K562 (cell line): ENCODE data around the gene DCTD. TPM values are rescaled to one million over a fixed set of nuclear protein-coding genes. Genes with fewer than 3 reads are reported as not detected.

Experiments used
- ATAC-seq: fragments of 200-7000 bp; cut with Tn5 transposase; 3 replicates; pipeline ENCODE4 v1.9.1; 2020; ENCODE audit warnings: moderate library complexity
- BruUV-seq: library from RNA; stranded (reverse); fragments of 400-500 nt; replicated peaks from 2 replicates; lab custom pipeline; 2021; lab: Mats Ljungman, UMichigan
- CTCF ChIA-PET: fragments of 300-600 bp; formaldehyde crosslinking; extraction: SDS; loops from one replicate; lab custom pipeline; 2021; ENCODE audit warnings: low intra/inter-chr PET ratio; lab: Yijun Ruan, JAX
- POLR2A ChIA-PET: fragments of 300-600, 350-650 bp; sonication (Branson Sonifier 250); formaldehyde crosslinking; extraction: SDS; loops from one replicate; lab custom pipeline; 2021; ENCODE audit warnings: antibody characterized with exemption, inconsistent platforms; lab: Yijun Ruan, JAX
- DNase-seq, 4 experiments: peaks; one replicate each; pipeline versions ENCODE4 v3.0.0 to v3.0.0-alpha.2; 2011 to 2018; ENCODE audit warnings: low spot score in 3 of 4, mixed read lengths in 3 of 4; ENCODE audit errors: extremely low read depth in 1 of 4
- FAIRE-seq: peaks from 2 replicates; lab custom pipeline; 2011; peaks lifted over from hg19 to GRCh38; lab: Jason Lieb, UNC
- H2AFZ ChIP-seq: 2 replicates; pipeline ENCODE4 v1.6.0; 2011; ENCODE audit warnings: low read depth, low read length, control low read depth, inconsistent platforms
- H3K27ac ChIP-seq: fragments of 200-600 bp; 3 replicates; pipeline ENCODE4 v1.8.0; 2011; ENCODE audit warnings: low read depth, mild to moderate bottlenecking, control low read depth, inconsistent platforms, low read length, moderate library complexity, mixed read lengths; ENCODE audit errors: extremely low read depth
- H3K27me3 ChIP-seq, 2 experiments: fragments of 300-600 bp in 1 of 2; 2 replicates in 1 of 2; 3 replicates in 1 of 2; pipeline versions ENCODE4 v1.6.0 to v1.8.0; 2011; ENCODE audit warnings: inconsistent platforms in 2 of 2, low read length in 2 of 2, mild to moderate bottlenecking in 1 of 2, mixed read lengths in 1 of 2, moderate library complexity in 1 of 2; ENCODE audit not compliant: control insufficient read depth in 2 of 2, insufficient read depth in 2 of 2
- H3K36me3 ChIP-seq: fragments of 300-600 bp; 3 replicates; pipeline ENCODE4 v1.8.0; 2011; ENCODE audit warnings: mild to moderate bottlenecking, low read length, inconsistent platforms; ENCODE audit not compliant: control insufficient read depth, insufficient read depth
- H3K4me1 ChIP-seq, 2 experiments: fragments of 200-600 bp in 1 of 2; replicated peaks in 1 of 2; 2 replicates in 1 of 2; 3 replicates in 1 of 2; pipeline versions ENCODE4 v1.5.1 to v1.8.0; 2011; ENCODE audit warnings: inconsistent platforms in 2 of 2, low read length in 2 of 2, mild to moderate bottlenecking in 1 of 2, mixed read lengths in 1 of 2, moderate library complexity in 1 of 2; ENCODE audit not compliant: control insufficient read depth in 2 of 2, insufficient read depth in 2 of 2
- H3K4me2 ChIP-seq: 2 replicates; pipeline ENCODE4 v1.6.1; 2011; ENCODE audit warnings: low read length, control low read depth, inconsistent platforms, mixed read lengths; ENCODE audit not compliant: insufficient read depth
- H3K4me3 ChIP-seq: fragments of 200-600 bp; sonication (generic), shearing (Covaris generic); 2 replicates; pipeline ENCODE4 v1.5.1; 2016; ENCODE audit warnings: control low read depth, inconsistent platforms
- H3K79me2 ChIP-seq: fragments of 200-600 bp; 3 replicates; pipeline ENCODE4 v1.8.0; 2011; ENCODE audit warnings: low read length, inconsistent platforms; ENCODE audit not compliant: control insufficient read depth, insufficient read depth
- H3K9ac ChIP-seq, 2 experiments: 2 replicates each; pipeline versions ENCODE4 v1.6.0 to v1.6.1; 2011; ENCODE audit warnings: low read depth in 2 of 2, low read length in 2 of 2, control low read depth in 1 of 2, inconsistent platforms in 1 of 2, mild to moderate bottlenecking in 1 of 2, mixed read lengths in 1 of 2; ENCODE audit not compliant: insufficient read depth in 1 of 2
- H3K9me1 ChIP-seq: one replicate; pipeline ENCODE4 v1.6.0; 2011; ENCODE audit warnings: inconsistent platforms, mild to moderate bottlenecking, low read length, moderate library complexity; ENCODE audit not compliant: control insufficient read depth, insufficient read depth
- H3K9me3 ChIP-seq: replicated peaks from 2 replicates; pipeline ENCODE4 v1.5.1; 2011; ENCODE audit warnings: low read depth, low read length, inconsistent platforms; ENCODE audit not compliant: control insufficient read depth, insufficient read depth
- H4K20me1 ChIP-seq: replicated peaks from 2 replicates; pipeline ENCODE4 v1.6.1; 2011; ENCODE audit warnings: low read length, inconsistent platforms, mixed read lengths; ENCODE audit not compliant: control insufficient read depth, insufficient read depth
- CREB1 ChIP-seq, 2 experiments: sonication (generic) in 1 of 2; formaldehyde crosslinking in 1 of 2; IDR thresholded peaks; 2 replicates each; pipeline versions ENCODE4 v1.6.1 to v1.8.0; 2012 to 2022; ENCODE audit warnings: inconsistent platforms in 1 of 2, mild to moderate bottlenecking in 1 of 2, missing genetic modification reagents in 1 of 2, moderate library complexity in 1 of 2
- ILK ChIP-seq: fragments of 450-650 bp; IDR thresholded peaks from 2 replicates; pipeline ENCODE4 v1.6.1; 2016; ENCODE audit warnings: missing genetic modification characterization, low read depth, mild to moderate bottlenecking, missing compliant biosample characterization, moderate library complexity, borderline replicate concordance
- NRF1 ChIP-seq, 2 experiments: fragments of 450-650 bp; IDR thresholded peaks in 1 of 2; conservative IDR thresholded peaks in 1 of 2; 2 replicates each; pipeline ENCODE4 v1.6.1; 2014; ENCODE audit warnings: mild to moderate bottlenecking in 2 of 2
- PPARD ChIP-seq: fragments of 250-450 bp; sonication (Bioruptor Pico); IDR thresholded peaks from 2 replicates; pipeline ENCODE4 v1.8.0; 2022; ENCODE audit warnings: inconsistent platforms, mild to moderate bottlenecking, moderate library complexity
- THAP12 ChIP-seq: fragments of 250-450 bp; sonication (Bioruptor Pico); IDR thresholded peaks from 2 replicates; pipeline ENCODE4 v1.9.0; 2021; ENCODE audit warnings: mild to moderate bottlenecking, inconsistent platforms
- ZFP1 ChIP-seq: fragments of 450-650 bp; formaldehyde crosslinking; IDR thresholded peaks from 2 replicates; pipeline ENCODE4 v1.4.0; 2020; ENCODE audit warnings: mild to moderate bottlenecking, mixed read lengths
- ZNF347 ChIP-seq: fragments of 450-650 bp; formaldehyde crosslinking; IDR thresholded peaks from 2 replicates; pipeline ENCODE4 v1.4.0; 2020; ENCODE audit warnings: low read depth, mild to moderate bottlenecking, moderate library complexity
- ZNF431 ChIP-seq: sonication (generic); formaldehyde crosslinking; IDR thresholded peaks from 2 replicates; pipeline ENCODE4 v1.8.0; 2022; ENCODE audit warnings: mild to moderate bottlenecking, missing genetic modification reagents
- ZNF717 ChIP-seq: fragments of 250-450 bp; sonication (Bioruptor Pico); IDR thresholded peaks from 2 replicates; pipeline ENCODE4 v1.5.0; 2021
- ZNF75A ChIP-seq: fragments of 450-650 bp; formaldehyde crosslinking; IDR thresholded peaks from 2 replicates; pipeline ENCODE4 v1.4.0; 2020; ENCODE audit warnings: mild to moderate bottlenecking
- WGBS: fragments of 100-300 bp; shearing (Covaris generic); methylation state at CpG from one replicate; pipeline ENCODE4 v1.1.6; 2016; ENCODE audit warnings: low coverage, mixed read lengths; ENCODE audit not compliant: insufficient coverage; ENCODE audit errors: missing lambda C conversion rate; 5-methylcytosine and 5-hydroxymethylcytosine counted together
- in situ Hi-C: fragments of 300-500 bp; cut with MboI; formaldehyde crosslinking; loops from 4 replicates; pipeline ENCODE4 v1.15.0; 2018; ENCODE audit warnings: inconsistent platforms, mixed read lengths
- intact Hi-C: fragments of 100-400 bp; cut with micrococcal nuclease; formaldehyde crosslinking; loops from 2 replicates; pipeline ENCODE4 v1.14.2; 2022
- polyA plus RNA-seq, 8 experiments: library from polyadenylated mRNA; depleted of rRNA in 4 of 8; stranded (reverse) in 5 of 8; unstranded in 3 of 8; fragments of >200 nt; fragmentation: Nextera tagmentation in 2 of 8; fragmentation: Illumina TruSeq in 1 of 8; extraction: Ambion mirVana in 2 of 8; extraction: Trizol in 1 of 8; gene quantifications; 2 replicates each; pipeline versions ENCODE4 v1.2.1 to v1.2.3, GENCODE V29; 2011 to 2014; ENCODE audit warnings: inconsistent platforms in 1 of 8, missing spikeins in 1 of 8
- total RNA-seq, 7 experiments: library from RNA; depleted of rRNA in 6 of 7; stranded (reverse); fragments of >200 nt in 6 of 7; fragmentation: Illumina TruSeq in 2 of 7; extraction: Trizol in 2 of 7; gene quantifications; 2 replicates each; pipeline versions ENCODE4 v1.2.1 to v1.2.3, GENCODE V29; 2011 to 2021; ENCODE audit warnings: low replicate concordance in 1 of 7

Gene DCTD
- total and polyA plus RNA-seq, 9 of the 15 experiments (the other 6 are each of a cell fraction or from before 2014, with no cell fraction given): 38.7 to 114 (median 76.5) TPM

DNA sequence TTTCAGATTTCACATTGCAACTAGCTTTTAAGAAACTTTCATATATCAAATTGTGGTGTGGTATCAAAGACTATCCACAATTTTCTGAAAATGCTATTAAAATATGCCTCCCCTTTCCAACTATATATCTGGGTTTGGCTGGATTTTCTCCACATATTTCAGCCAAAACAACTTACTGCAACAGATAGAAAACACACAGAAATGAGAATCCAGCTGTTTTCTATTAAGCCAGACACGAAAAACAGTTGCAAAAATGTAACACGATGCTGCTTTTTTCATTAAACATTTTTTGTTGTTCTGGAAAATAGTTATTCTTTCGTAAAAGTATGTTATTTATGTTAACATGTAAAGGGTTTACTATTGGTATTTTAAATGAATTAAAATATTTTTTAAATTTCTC lies 33.1 kb downstream of the DCTD start (continued):
- TF ChIP-seq THAP12 (no peak), ZNF717 (CRISPR knock-in tag) (no peak), ZNF347 (no peak)

DNA sequence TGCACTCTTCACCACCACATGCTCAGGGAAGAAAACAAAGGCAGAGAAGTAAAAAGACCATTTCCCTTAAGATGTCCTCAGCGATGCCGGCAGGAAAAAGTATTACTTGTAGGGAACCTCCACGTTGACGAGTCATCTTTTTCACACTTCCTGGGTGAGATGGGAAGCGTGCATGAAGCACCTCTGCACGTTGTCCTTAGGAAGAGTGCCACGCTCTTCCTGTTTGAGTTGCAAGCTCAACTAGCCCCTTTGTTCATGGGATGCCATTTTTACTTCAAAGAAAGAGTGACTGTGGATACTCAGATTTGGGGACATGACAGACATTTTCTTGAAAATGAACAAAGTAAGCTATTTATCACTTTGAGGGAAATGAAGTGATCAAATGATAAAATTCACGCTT lies 33.8 kb downstream of the DCTD start:
- ChIA-PET POLR2A (no interaction called here), CTCF (no interaction called here)
- in situ Hi-C loops (no loop called here), intact Hi-C loops (no loop called here)
- Histone ChIP-seq H3K36me3 (peaks cover 34% of the 10 kb centered on the region), H3K9me1 (no peaks in the 10 kb centered on the region), H4K20me1 (no peaks in the 10 kb centered on the region), H3K27ac (no peak overlapping the region), H3K4me3 (no peak overlapping the region), H3K4me2 (no peak overlapping the region), H2AFZ (no peak overlapping the region), H3K79me2 (no peaks in the 10 kb centered on the region), H3K9ac (no peak overlapping the region), H3K9me3 (peaks cover 9% of the 10 kb centered on the region), H3K4me1 (0 out of 5 replicates have a peak, but pooled peaks cover 0 to 3% of the 10 kb centered on the region in 2 experiments), H3K27me3 (no peaks in the 10 kb centered on the region)
- no peak for FAIRE-seq
- 93% methylated on average over 8 of the region's 8 CpGs for WGBS
- ATAC-seq: no peak
- DNase-seq: no peak
- no TSS peak for BruUV-seq
- TF ChIP-seq ZNF431 (CRISPR knock-in tag) (peak; percentile 95), CREB1 (IDR thresholded peaks at IDR 0.05) (no peak), CREB1 (CRISPR knock-in tag; IDR thresholded peaks at IDR 0.05) (no peak), PPARD (CRISPR knock-in tag) (no peak), NRF1 (conservative IDR thresholded peaks at IDR 0.05 in 1 of 2, IDR thresholded peaks at IDR 0.05 in 1 of 2) (no peak), ZNF75A (CRISPR knock-in tag) (no peak), ZFP1 (CRISPR knock-in tag) (0 out of 2 replicates have a peak, but pooled peaks have one; percentile 25), ILK (no peak)
